ENCODE measurements around the gene PLXND1.

Gene PLXND1

GRCh38 chr3:129512595-129512994, 93.9 kb downstream of the PLXND1 start:
- ChIA-PET CTCF (interaction anchor here (1.3 kb wide), 1 partner anchor 20 kb away, joined by 3 read pairs; no protein-coding TSS in a partner anchor), POLR2A (no interaction called here)
- no peak for TF ChIP-seq CTCF (IDR thresholded peaks at IDR 0.05; ENCODE audit: control extremely low read depth, extremely low read depth, low read depth, missing control alignments)
- DNase-seq (ENCODE audit: extremely low spot score): no peak

GRCh38 chr3:129507181-129507831, 99.2 kb downstream of the PLXND1 start:
- POLR2A ChIA-PET: no interaction called here
- DNase-seq (ENCODE audit: extremely low spot score): no peak
- CTCF ChIA-PET: interaction anchor here (1.3 kb wide), 1 partner anchor 17 kb away, joined by 4 read pairs; no protein-coding TSS in a partner anchor
- TF ChIP-seq CTCF (IDR thresholded peaks at IDR 0.05; ENCODE audit: control extremely low read depth, extremely low read depth, low read depth, missing control alignments): no peak

- DNase-seq (ENCODE audit: extremely low spot score): no peak
- no peak for TF ChIP-seq CTCF (IDR thresholded peaks at IDR 0.05; ENCODE audit: control extremely low read depth, extremely low read depth, low read depth, missing control alignments)
- ChIA-PET POLR2A (no interaction called here), CTCF (interaction anchor here (1.3 kb wide), 1 partner anchor 18 kb away, joined by 4 read pairs; no protein-coding TSS in a partner anchor)
Observed at GRCh38 chr3:129506231-129506742, 100.2 kb downstream of the PLXND1 start.

- ChIA-PET POLR2A (no interaction called here), CTCF (no interaction called here)
- no peak for TF ChIP-seq CTCF (IDR thresholded peaks at IDR 0.05; ENCODE audit: control extremely low read depth, extremely low read depth, low read depth, missing control alignments)
- no peak for DNase-seq (ENCODE audit: extremely low spot score)
Observed at GRCh38 chr3:129505341-129505740, 101.1 kb downstream of the PLXND1 start.
